Right renal pelvis (tissue), 4 donors: ENCODE measurements around the gene PLXNC1. TPM values are rescaled to one million over a fixed set of nuclear protein-coding genes. Genes with fewer than 3 reads are reported as not detected.
A peak's percentile ranks its signal among the peaks of the same experiment; 100 is the strongest.

ENCODE experiments used
- DNase-seq, 4 donors: peaks; one replicate each; pipeline ENCODE4 v3.0.0-alpha.2; 2013; ENCODE audit warnings: low read depth in 4 of 4, low spot score in 3 of 4, missing footprints in 1 of 4
- polyA plus RNA-seq, 4 donors: library from polyadenylated mRNA; unstranded; fragments of 120-200 nt; gene quantifications; one replicate each; pipeline ENCODE4 v1.2.1, GENCODE V29; 2013; ENCODE audit not compliant: insufficient read length in 4 of 4

The PLXNC1 gene
- polyA plus RNA-seq, 4 donors, result 5.7 to 9.0 (median 7.1) TPM

- no peak for DNase-seq
These were observed 54.1 kb downstream of the PLXNC1 start for GRCh38 chr12:94202245-94203180.

GRCh38 chr12:94203181-94203546 is 54.8 kb downstream of the PLXNC1 start:
- DNase-seq, result no peak

- no peak for DNase-seq
These were observed 55.4 kb downstream of the PLXNC1 start for GRCh38 chr12:94203796-94204195.

- DNase-seq, result no peak
These were observed 56.3 kb downstream of the PLXNC1 start for GRCh38 chr12:94204499-94205247.

- DNase-seq, result no peak
These were observed 57.4 kb downstream of the PLXNC1 start for GRCh38 chr12:94205822-94206221.

- no peak for DNase-seq
These were observed 58.5 kb downstream of the PLXNC1 start for GRCh38 chr12:94206886-94207285.

- no peak for DNase-seq
These were observed 59.1 kb downstream of the PLXNC1 start for GRCh38 chr12:94207467-94207848.

- DNase-seq, result peak in 1 of 4 donors; percentile 7
These were observed 59.7 kb downstream of the PLXNC1 start for GRCh38 chr12:94207849-94208621.

GRCh38 chr12:94208622-94208966 is 60.2 kb downstream of the PLXNC1 start:
- DNase-seq, result no peak

GRCh38 chr12:94209240-94209639 is 60.9 kb downstream of the PLXNC1 start:
- DNase-seq, result no peak

- no peak for DNase-seq
These were observed 62.6 kb downstream of the PLXNC1 start for GRCh38 chr12:94211021-94211420.

- DNase-seq, result no peak
These were observed 69.9 kb downstream of the PLXNC1 start for GRCh38 chr12:94218233-94218632.

GRCh38 chr12:94219622-94220302 is 71.4 kb downstream of the PLXNC1 start:
- no peak for DNase-seq

- no peak for DNase-seq
These were observed 72.4 kb downstream of the PLXNC1 start for GRCh38 chr12:94220804-94221203.

- no peak for DNase-seq
These were observed 74.1 kb downstream of the PLXNC1 start for GRCh38 chr12:94222351-94223084.

- no peak for DNase-seq
These were observed 75.5 kb downstream of the PLXNC1 start for GRCh38 chr12:94223842-94224241.

GRCh38 chr12:94225506-94225905 is 77.1 kb downstream of the PLXNC1 start:
- no peak for DNase-seq

- DNase-seq, result no peak
These were observed 77.7 kb downstream of the PLXNC1 start for GRCh38 chr12:94225947-94226630.

- no peak for DNase-seq
These were observed 78.7 kb downstream of the PLXNC1 start for GRCh38 chr12:94227066-94227465.
